RWPE1 (cell line): Measurements from ENCODE around the gene PKP4.

ENCODE experiments used
- CTCF ChIA-PET: fragments of 350-600 bp; sonication (Branson Sonifier 250); formaldehyde crosslinking; extraction: SDS; loops from one replicate; lab custom pipeline; 2021; lab: Yijun Ruan, JAX
- POLR2A ChIA-PET: fragments of 400-600 bp; formaldehyde crosslinking; extraction: SDS; loops from one replicate; lab custom pipeline; 2020; ENCODE audit warnings: antibody characterized with exemption; ENCODE audit not compliant: low non-redundant PET; lab: Yijun Ruan, JAX
- DNase-seq: peaks from one replicate; pipeline ENCODE4 v3.0.0; 2012; ENCODE audit warnings: low spot score
- H3K27ac ChIP-seq: fragments of 450-650 bp; 2 replicates; pipeline ENCODE4 v1.5.1; 2017
- CTCF ChIP-seq: fragments of 450-650 bp; conservative IDR thresholded peaks from 2 replicates; pipeline ENCODE4 v1.5.1; 2017; ENCODE audit warnings: low read depth, mild to moderate bottlenecking

The PKP4 gene

GRCh38 chr2:158718851-158719250, 262.1 kb downstream of the PKP4 start:
- ChIA-PET CTCF (no interaction called here), POLR2A (no interaction called here)
- TF ChIP-seq CTCF = no peak
- H3K27ac ChIP-seq = no peak overlapping the region
- DNase-seq = no peak

GRCh38 chr2:158719403-158719802, 262.7 kb downstream of the PKP4 start:
- no peak for TF ChIP-seq CTCF
- H3K27ac ChIP-seq = no peak overlapping the region
- DNase-seq = no peak
- ChIA-PET POLR2A (no interaction called here), CTCF (no interaction called here)

GRCh38 chr2:158722266-158723105, 265.7 kb downstream of the PKP4 start:
- no peak overlapping the region for H3K27ac ChIP-seq
- no peak for TF ChIP-seq CTCF
- POLR2A ChIA-PET = no interaction called here
- DNase-seq = no peak
- CTCF ChIA-PET = no interaction called here

GRCh38 chr2:158723181-158723838, 266.6 kb downstream of the PKP4 start:
- ChIA-PET POLR2A (interaction anchor here (0.5 kb wide), 1 partner anchor 760 kb away, joined by 4 read pairs; no protein-coding TSS in a partner anchor), CTCF (interaction anchor here (0.6 kb wide), 1 partner anchor 265 kb away, joined by 3 read pairs; no protein-coding TSS in a partner anchor)
- no peak for TF ChIP-seq CTCF
- DNase-seq = no peak
- H3K27ac ChIP-seq = no peak overlapping the region

- no peak overlapping the region for H3K27ac ChIP-seq
- no peak for TF ChIP-seq CTCF
- POLR2A ChIA-PET = interaction anchor here (0.5 kb wide), 1 partner anchor 760 kb away, joined by 4 read pairs; no protein-coding TSS in a partner anchor
- DNase-seq = no peak
- CTCF ChIA-PET = interaction anchor here (0.6 to 1.4 kb wide), 4 partner anchors 30 to 1095 kb away, joined by 3 to 6 read pairs (median 4); no protein-coding TSS in a partner anchor
Measured at GRCh38 chr2:158723921-158724802, 267.4 kb downstream of the PKP4 start.
